GM19452 (cell line): Measurements from ENCODE around the gene NR2F2.

Experiments
- ATAC-seq: cut with Tn5 transposase; IDR thresholded peaks from one replicate; pipeline ENCODE4 v1.9.1; 2021; ENCODE audit not compliant: unreplicated experiment

NR2F2 gene

DNA sequence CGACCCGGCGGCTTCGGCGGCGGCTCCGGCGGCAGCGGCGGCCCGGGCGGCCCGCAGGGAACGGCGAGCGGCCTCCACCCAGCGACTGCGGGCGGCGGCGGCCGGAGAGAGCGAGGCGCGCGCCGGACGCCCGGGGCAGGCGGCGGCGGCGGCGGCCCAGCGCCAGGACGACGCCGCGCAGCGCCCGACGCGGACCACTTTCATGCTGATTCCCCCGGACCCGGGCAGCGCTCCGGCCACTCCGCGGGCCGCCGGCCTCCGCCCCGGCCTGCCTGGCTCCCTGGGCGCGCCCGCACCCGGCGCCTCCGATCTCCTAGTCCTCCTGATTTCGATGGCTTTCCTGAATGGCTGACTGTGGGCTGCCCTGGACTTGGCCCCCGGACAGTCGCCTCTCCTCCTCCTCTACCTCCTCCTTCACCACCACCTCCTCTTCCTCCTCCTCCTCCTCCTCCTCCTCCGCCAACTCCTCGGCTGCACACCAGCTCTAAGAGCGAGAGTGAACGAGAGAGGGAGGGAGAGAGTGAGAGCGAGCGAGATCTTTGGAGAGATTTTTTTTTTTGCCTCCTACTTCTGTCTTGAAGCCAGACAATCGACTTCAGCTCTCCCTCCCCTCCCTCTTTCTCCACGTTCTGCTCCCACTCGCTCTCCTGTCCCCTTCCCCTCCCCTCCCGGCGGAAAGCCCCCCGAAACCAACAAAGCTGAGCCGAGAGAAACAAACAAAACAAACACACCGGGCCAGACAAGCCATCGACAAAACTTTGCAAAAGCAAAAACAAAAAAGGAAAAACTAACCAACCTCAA lies 844 bp downstream of the NR2F2 start:
- no peak for ATAC-seq

DNA sequence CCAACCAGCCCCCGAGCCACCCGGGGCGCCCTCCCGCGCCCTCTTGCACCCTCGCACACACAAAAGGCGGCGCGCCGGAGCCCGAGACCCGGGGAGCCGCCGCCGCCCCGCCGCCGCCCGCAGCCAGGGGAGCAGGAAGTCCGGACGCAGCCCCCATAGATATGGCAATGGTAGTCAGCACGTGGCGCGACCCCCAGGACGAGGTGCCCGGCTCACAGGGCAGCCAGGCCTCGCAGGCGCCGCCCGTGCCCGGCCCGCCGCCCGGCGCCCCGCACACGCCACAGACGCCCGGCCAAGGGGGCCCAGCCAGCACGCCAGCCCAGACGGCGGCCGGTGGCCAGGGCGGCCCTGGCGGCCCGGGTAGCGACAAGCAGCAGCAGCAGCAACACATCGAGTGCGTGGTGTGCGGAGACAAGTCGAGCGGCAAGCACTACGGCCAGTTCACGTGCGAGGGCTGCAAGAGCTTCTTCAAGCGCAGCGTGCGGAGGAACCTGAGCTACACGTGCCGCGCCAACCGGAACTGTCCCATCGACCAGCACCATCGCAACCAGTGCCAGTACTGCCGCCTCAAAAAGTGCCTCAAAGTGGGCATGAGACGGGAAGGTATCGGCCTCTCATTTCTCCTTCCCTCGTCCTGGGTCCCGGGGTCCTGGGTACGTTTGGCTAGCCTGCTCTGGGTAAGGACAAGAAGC lies 1.6 kb downstream of the NR2F2 start:
- no peak for ATAC-seq

DNA sequence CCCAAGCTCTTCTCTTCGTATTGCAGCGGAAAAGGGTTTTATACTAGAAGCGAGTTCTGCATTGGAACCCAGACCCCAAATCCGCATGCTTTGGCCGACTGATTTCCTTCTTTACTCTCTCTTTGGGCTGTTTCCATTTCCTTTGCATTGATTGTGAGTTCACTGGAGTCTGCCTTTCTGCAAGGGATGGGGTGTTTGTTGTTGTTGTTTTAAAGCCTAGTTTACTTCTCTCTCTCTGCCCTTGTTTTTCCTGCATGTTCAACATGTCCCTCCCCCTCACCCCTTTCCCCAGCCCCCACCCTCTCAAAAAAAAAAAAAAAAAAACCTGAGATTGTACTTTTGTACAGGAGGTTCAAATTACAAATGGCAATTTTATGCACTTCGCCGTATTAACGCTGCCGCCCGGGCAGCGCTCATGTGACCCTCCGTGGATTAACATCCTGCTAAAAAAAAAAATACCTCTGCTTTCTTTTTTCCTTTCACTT lies 2.2 kb downstream of the NR2F2 start:
- ATAC-seq, result no peak

DNA sequence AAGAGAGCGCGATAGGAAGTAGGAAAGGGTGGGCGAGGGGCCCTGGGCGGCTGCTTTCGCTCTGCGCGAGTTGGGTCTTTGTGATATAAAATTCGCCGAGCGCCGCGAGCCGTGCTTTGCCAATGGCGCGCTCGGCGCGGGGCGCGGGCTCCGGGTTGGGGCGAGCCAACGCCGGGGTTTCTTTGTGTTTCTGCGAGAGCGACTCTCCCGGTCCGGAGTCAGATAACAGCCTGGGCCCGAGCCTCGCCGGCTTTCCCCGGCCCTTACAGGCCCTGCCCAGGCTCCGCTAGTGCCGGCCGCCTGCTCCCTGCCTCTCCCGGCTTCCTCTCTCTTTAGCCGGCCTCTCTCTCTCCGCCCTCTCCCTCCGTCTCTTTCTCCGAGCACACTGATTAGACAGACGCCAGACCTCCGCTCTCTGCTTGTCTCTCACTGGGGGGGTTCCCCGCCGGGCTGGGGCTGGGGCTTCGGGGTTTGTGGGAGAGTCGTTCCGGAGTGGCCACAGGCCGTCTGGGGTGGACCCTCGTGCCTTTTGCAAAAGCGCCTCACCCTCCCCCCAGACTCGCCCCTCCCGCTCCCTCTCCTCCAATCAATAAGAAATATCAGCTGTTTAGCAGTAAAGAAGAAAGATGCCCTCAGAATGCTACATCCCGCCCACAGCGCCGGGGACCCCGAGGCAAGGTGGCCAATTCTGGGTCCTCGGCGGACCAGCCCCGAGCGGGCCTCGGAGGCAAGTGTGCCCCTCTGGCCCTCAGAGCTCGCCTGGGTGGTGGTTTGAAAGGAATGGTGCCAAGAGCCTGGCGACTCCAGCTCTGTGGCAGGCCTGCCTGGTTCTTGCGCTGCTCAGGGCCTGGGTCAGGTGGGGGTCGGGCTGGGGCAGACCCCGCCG lies 2.9 kb downstream of the NR2F2 start:
- ATAC-seq, result no peak

GRCh38 chr15:96334017-96334704 lies 3.7 kb downstream of the NR2F2 start:
- ATAC-seq, result no peak

DNA sequence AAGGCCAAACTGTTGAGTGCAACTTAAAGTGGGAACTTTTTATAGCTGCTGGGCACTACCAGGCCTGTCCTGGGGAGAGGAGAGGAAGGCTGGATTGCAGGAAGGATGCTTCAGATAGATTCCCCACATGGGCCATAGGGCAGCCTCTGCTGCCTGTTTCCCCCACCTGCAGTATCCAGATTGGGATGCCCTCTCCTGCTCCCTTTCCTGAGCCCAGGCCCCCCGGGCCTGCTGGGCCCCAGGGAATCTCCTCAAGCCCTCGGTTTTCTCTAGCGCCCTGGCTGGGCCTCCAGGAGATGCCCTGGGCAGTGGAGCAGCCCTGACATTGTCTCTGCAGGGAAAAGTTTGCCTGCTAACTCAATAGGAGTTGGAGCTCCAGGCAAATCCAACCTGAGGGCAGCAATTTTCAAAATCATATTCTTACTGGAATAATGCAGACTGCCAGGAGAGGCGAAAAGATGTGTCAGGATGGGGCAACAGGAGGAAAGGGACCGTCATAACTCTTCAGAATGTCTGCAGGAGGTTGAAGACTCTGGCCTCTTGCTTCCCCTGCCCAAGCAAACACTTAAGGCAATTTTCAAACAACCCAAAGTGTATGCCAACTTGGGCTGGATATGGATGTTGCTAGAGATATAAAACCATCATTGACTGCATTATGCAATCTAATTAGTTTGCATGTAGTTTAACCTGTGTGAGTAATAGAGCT lies 4.4 kb downstream of the NR2F2 start:
- no peak for ATAC-seq

DNA sequence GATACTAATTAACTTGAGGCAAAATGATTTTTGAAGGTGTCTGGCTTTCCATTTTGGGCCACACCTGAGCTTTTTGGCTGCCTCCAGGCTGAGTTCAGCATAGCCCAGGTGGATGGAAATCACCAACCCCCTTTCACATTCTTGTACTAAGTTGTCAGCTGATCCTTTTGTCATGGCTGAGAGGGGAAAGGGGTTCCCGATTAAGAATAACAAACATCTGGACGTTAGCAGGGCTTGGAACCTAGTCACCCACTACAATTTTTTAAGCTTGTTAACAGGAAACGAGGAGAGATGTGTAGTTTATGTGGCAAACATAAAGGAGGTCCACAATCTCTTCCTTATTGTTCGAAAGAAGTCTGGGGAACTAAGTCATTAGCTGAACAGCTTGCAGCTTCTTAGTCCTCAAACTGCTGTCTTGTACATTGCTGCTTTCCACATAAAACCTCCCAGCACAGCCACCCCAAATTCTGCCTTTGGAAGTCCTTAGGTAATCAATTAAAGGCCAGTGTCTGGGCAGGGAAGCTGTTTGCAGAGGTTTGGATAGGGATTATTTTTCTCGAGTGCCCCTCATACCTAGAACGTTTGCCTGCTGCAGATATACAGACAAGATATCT lies 5.0 kb downstream of the NR2F2 start:
- no peak for ATAC-seq

- no peak for ATAC-seq
Observed at GRCh38 chr15:96336108-96336595, 5.7 kb downstream of the NR2F2 start.

DNA sequence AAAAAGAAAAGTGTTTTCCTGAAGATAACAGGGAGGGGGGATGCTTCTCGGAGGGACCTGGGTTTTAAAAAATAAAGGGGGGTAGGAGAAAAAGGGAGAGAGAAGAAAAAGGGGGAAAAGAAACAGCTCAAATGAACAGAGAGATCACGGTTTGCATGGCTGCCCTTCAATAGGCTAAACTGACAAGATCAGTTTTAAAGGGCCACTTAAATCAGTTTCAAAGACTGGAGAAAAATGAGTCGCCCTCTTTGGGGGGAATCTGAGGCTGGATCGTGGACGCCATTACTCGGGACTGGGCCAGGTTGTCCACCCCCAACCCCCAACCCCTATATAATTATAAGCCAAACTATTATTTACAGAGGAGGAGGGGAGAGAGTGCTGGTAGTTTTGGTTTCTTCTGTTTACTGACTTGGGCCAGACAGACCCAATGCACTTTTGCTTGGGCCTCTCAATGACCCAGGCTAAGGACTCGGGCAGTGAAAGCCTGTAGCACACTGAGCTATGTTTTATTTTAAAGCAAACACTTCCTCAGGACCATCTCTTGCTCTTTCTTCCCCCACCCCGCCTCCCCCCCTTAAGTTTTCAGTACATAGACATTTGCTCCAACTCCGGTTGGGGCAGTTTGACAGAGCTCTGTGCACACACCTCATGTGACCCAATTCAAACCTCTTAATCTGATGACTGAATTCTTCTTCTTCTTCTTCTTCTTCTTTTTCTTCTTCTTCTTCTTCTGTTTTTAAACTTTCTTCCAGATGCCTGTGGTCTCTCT lies 6.3 kb downstream of the NR2F2 start:
- no peak for ATAC-seq

GRCh38 chr15:96337365-96338023 lies 7.0 kb downstream of the NR2F2 start:
- no peak for ATAC-seq

DNA sequence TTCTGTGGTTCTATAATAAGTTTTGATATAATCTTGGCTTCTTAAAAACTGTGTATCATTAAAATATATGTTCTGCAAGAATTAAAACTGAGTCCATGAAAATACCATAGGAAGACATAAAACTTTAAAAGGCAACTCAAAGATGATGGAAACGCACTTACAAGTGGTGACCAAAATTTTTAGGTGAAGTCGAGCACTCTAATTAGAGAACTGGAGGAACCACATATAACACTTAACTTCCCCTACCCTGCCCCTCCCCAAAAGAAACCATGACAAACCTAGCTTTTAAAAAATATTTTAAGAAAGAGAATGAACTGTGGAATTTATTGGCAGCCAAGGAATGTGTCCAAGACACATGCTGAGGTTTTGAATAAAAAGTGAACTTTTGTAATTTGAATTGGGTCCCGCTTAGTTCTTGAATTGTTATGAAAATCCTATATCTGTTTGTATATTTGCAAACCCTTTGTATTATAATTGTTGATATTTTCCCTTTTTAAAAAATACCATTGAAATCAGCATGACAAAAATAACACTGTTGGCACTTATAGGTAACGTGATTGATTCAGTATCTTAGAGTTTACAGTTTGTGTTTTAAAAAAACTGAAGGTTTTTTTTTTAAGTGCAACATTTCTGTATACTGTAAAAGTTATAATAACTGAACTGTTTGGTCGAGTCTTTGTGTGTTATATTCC lies 7.7 kb downstream of the NR2F2 start:
- ATAC-seq, result no peak

- ATAC-seq, result no peak
Observed at GRCh38 chr15:96338766-96339618, 8.5 kb downstream of the NR2F2 start.

GRCh38 chr15:96339619-96340347 lies 9.3 kb downstream of the NR2F2 start:
- ATAC-seq, result no peak

DNA sequence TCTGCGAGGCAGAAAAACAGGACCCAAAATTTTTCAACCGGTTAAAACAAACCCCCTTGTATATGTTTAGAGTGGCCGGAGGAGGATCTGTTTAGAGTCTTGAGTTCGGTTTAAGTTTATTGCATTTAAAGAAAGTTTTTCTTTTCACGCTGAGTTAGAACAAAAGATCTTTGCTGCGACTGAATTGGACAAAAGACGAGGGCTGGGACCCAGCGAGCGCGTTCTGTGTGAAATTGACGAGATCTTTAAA lies 9.8 kb downstream of the NR2F2 start:
- ATAC-seq, result no peak

- no peak for ATAC-seq
Observed at GRCh38 chr15:96340598-96341512, 10.4 kb downstream of the NR2F2 start.
